WTC11 (cell line): ENCODE data around the gene PNPLA8. TPM values are rescaled to one million over a fixed set of nuclear protein-coding genes. Genes with fewer than 3 reads are reported as not detected.

Experiments used
- ATAC-seq: fragments of 200-7000 bp; cut with Tn5 transposase; 2 replicates; pipeline ENCODE4 v1.10.0; 2021; ENCODE audit warnings: mild to moderate bottlenecking, moderate library complexity
- CTCF ChIA-PET: fragments of 300-600 bp; sonication (Branson Sonifier 250); formaldehyde crosslinking; loops from one replicate; lab custom pipeline; 2021; ENCODE audit warnings: antibody characterized with exemption; lab: Charles Lee
- POLR2A ChIA-PET: fragments of 350-600 bp; sonication (Branson Sonifier 250); formaldehyde crosslinking; loops from one replicate; lab custom pipeline; 2021; ENCODE audit warnings: antibody characterized with exemption; lab: Charles Lee
- DNase-seq: peaks from one replicate; pipeline ENCODE4 v3.0.0; 2021; ENCODE audit warnings: low spot score
- H3K27ac Mint-ChIP-seq: 2 replicates; pipeline ENCODE4 v1.8.0; 2021; ENCODE audit warnings: mixed read lengths
- H3K27me3 Mint-ChIP-seq: 2 replicates; pipeline ENCODE4 v1.8.0; 2021; ENCODE audit warnings: low read depth, mild to moderate bottlenecking, moderate library complexity, mixed read lengths
- H3K36me3 Mint-ChIP-seq: 2 replicates; pipeline ENCODE4 v1.8.0; 2021; ENCODE audit warnings: mixed read lengths
- H3K4me1 Mint-ChIP-seq: 2 replicates; pipeline ENCODE4 v1.8.0; 2022; ENCODE audit warnings: mixed read lengths
- H3K4me3 Mint-ChIP-seq: 2 replicates; pipeline ENCODE4 v1.8.0; 2021; ENCODE audit warnings: mild to moderate bottlenecking, moderate library complexity, mixed read lengths
- H3K9me3 Mint-ChIP-seq: 2 replicates; pipeline ENCODE4 v1.8.0; 2021; ENCODE audit warnings: mixed read lengths
- CREB1 ChIP-seq: sonication (generic); formaldehyde crosslinking; IDR thresholded peaks from 2 replicates; pipeline ENCODE4 v1.8.0; 2023; ENCODE audit warnings: mild to moderate bottlenecking, missing genetic modification reagents
- CTCF ChIP-seq: fragments of 200-600 bp; IDR thresholded peaks from 2 replicates; pipeline ENCODE4 v1.8.0; 2022; ENCODE audit warnings: antibody characterized with exemption
- FOXK1 ChIP-seq: sonication (generic); formaldehyde crosslinking; IDR thresholded peaks from 2 replicates; pipeline ENCODE4 v1.8.0; 2022; ENCODE audit warnings: mild to moderate bottlenecking, moderate library complexity, missing genetic modification reagents
- GABPB1 ChIP-seq: sonication (generic); formaldehyde crosslinking; IDR thresholded peaks from 2 replicates; pipeline ENCODE4 v1.8.1; 2023; ENCODE audit warnings: mild to moderate bottlenecking, missing genetic modification reagents
- NR3C1 ChIP-seq: sonication (generic); formaldehyde crosslinking; conservative IDR thresholded peaks from 2 replicates; pipeline ENCODE4 v1.8.1; 2023; ENCODE audit warnings: low read depth, mild to moderate bottlenecking, missing genetic modification reagents
- PRDM15 ChIP-seq: sonication (generic); formaldehyde crosslinking; IDR thresholded peaks from 2 replicates; pipeline ENCODE4 v1.8.0; 2022; ENCODE audit warnings: missing genetic modification reagents
- PRRX2 ChIP-seq: fragments of 250-450 bp; sonication (Bioruptor Pico); IDR thresholded peaks from 2 replicates; pipeline ENCODE4 v1.8.0; 2021; ENCODE audit warnings: mild to moderate bottlenecking
- SP1 ChIP-seq: sonication (generic); formaldehyde crosslinking; conservative IDR thresholded peaks from 2 replicates; pipeline ENCODE4 v1.8.1; 2022; ENCODE audit warnings: missing genetic modification reagents
- TP53 ChIP-seq: sonication (generic); formaldehyde crosslinking; IDR thresholded peaks from 2 replicates; pipeline ENCODE4 v1.8.1; 2023; ENCODE audit warnings: mild to moderate bottlenecking, missing genetic modification reagents
- ZNF219 ChIP-seq: sonication (generic); formaldehyde crosslinking; IDR thresholded peaks from 2 replicates; pipeline ENCODE4 v1.8.0; 2023; ENCODE audit warnings: missing genetic modification reagents, mild to moderate bottlenecking, borderline replicate concordance
- ZNF281 ChIP-seq: sonication (generic); formaldehyde crosslinking; IDR thresholded peaks from 2 replicates; pipeline ENCODE4 v1.8.0; 2023; ENCODE audit warnings: mild to moderate bottlenecking, missing genetic modification reagents
- total RNA-seq: library from RNA; stranded (reverse); gene quantifications from 3 replicates; pipeline ENCODE4 v1.2.3, GENCODE V29; 2021
- TF ChIP-seq, protein P1 (sequence below): fragments of 250-450 bp; sonication (Bioruptor Pico); IDR thresholded peaks from 2 replicates; pipeline ENCODE4 v1.9.0; 2021; ENCODE audit warnings: mild to moderate bottlenecking, borderline replicate concordance

The PNPLA8 gene
- total RNA-seq, 1 experiment from 2014 or later, result 12.4 TPM

DNA sequence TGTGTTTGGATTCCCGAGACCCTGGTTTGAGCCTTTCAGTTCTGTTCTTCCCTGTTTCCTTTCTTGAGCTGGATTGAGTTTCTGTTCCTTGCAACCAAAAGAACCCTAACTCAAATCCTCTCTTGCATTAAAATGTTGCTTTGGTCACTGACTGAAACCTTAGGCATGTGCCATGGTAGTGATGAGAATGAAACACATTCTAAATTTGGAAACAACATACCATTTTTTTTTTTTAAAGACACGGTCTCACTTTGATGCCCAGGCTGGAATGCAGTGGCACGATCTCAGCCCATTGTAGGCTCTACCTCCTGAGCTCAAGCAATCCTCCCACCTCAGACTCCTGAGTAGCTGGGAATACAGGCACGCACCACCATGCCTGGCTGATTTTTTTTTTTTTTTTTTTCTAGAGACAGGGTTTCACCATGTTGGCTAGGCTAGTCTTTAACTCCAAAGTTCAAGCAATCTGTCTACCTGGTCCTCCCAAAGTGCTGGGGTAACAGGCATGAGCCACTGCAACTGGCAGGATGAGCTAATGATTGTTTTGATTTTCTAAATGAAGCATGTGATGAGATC is 35.2 kb upstream of the PNPLA8 start:
- peaks cover 3% of the 10 kb centered on the region; the same call in 1 of the 2 replicates for H3K27me3 Mint-ChIP-seq
- no peaks in the 10 kb centered on the region; the same call in 1 of the 2 replicates for H3K4me1 Mint-ChIP-seq
- TF ChIP-seq PRDM15 (CRISPR knock-in tag) (no peak), ZNF219 (no peak), ZNF281 (CRISPR knock-in tag) (no peak), PRRX2 (CRISPR knock-in tag) (no peak), CREB1 (CRISPR knock-in tag) (no peak), CTCF (no peak), SP1 (CRISPR knock-in tag) (no peak), FOXK1 (CRISPR knock-in tag) (no peak)
- TF ChIP-seq, protein P1, sequence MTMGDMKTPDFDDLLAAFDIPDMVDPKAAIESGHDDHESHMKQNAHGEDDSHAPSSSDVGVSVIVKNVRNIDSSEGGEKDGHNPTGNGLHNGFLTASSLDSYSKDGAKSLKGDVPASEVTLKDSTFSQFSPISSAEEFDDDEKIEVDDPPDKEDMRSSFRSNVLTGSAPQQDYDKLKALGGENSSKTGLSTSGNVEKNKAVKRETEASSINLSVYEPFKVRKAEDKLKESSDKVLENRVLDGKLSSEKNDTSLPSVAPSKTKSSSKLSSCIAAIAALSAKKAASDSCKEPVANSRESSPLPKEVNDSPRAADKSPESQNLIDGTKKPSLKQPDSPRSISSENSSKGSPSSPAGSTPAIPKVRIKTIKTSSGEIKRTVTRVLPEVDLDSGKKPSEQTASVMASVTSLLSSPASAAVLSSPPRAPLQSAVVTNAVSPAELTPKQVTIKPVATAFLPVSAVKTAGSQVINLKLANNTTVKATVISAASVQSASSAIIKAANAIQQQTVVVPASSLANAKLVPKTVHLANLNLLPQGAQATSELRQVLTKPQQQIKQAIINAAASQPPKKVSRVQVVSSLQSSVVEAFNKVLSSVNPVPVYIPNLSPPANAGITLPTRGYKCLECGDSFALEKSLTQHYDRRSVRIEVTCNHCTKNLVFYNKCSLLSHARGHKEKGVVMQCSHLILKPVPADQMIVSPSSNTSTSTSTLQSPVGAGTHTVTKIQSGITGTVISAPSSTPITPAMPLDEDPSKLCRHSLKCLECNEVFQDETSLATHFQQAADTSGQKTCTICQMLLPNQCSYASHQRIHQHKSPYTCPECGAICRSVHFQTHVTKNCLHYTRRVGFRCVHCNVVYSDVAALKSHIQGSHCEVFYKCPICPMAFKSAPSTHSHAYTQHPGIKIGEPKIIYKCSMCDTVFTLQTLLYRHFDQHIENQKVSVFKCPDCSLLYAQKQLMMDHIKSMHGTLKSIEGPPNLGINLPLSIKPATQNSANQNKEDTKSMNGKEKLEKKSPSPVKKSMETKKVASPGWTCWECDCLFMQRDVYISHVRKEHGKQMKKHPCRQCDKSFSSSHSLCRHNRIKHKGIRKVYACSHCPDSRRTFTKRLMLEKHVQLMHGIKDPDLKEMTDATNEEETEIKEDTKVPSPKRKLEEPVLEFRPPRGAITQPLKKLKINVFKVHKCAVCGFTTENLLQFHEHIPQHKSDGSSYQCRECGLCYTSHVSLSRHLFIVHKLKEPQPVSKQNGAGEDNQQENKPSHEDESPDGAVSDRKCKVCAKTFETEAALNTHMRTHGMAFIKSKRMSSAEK (CRISPR knock-in tag), result no peak
- POLR2A ChIA-PET, result no interaction called here
- DNase-seq (no peak), ATAC-seq (no peak; the same call in 1 of the 2 replicates)
- H3K36me3 Mint-ChIP-seq, result peaks cover 37% of the 10 kb centered on the region
- H3K27ac Mint-ChIP-seq, result peak overlapping the region; percentile 51
- H3K4me3 Mint-ChIP-seq, result no peak overlapping the region
- CTCF ChIA-PET, result interaction anchor here (0.7 to 1.0 kb wide), 2 partner anchors 64 to 927 kb away, joined by 3 read pairs; no protein-coding TSS in a partner anchor
- H3K9me3 Mint-ChIP-seq, result peaks cover 15% of the 10 kb centered on the region

DNA sequence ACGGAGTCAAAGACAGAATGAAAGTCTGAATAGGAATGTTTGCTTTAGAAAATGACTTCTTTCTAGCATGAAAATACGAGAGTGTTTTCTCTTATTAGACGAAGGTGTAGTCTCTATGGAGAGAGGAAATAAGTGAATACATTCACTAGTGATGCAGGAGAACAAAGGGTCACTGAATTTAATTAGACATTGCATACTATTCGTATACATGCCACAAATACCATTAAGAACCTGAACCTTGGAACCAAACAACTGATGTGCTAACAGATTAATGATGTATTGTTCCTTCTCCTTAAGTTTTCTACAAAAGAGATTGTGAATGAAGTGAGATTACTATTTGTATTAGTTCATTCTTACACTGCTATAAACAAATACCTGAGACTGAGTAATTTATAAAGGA is 33.3 kb upstream of the PNPLA8 start:
- ChIA-PET CTCF (no interaction called here), POLR2A (no interaction called here)
- no peak overlapping the region for H3K27ac Mint-ChIP-seq
- peaks cover 20% of the 10 kb centered on the region for H3K9me3 Mint-ChIP-seq
- no peak for TF ChIP-seq NR3C1
- TF ChIP-seq TP53 (CRISPR knock-in tag), result no peak
- TF ChIP-seq GABPB1 (CRISPR knock-in tag), result no peak
- no peak for ATAC-seq
- H3K4me3 Mint-ChIP-seq, result no peak overlapping the region
- H3K27me3 Mint-ChIP-seq, result peaks cover 3% of the 10 kb centered on the region; the same call in 1 of the 2 replicates
- no peak for DNase-seq
- peaks cover 28% of the 10 kb centered on the region for H3K36me3 Mint-ChIP-seq
- H3K4me1 Mint-ChIP-seq, result no peaks in the 10 kb centered on the region; the same call in 1 of the 2 replicates
